IMR-90 (cell line): Measurements from ENCODE around the gene CD276. TPM values are rescaled to one million over a fixed set of nuclear protein-coding genes. Genes with fewer than 3 reads are reported as not detected.

Experiments used
- ATAC-seq: fragments of 200-7000 bp; cut with Tn5 transposase; 2 replicates; pipeline ENCODE4 v1.9.1; 2020; ENCODE audit warnings: low read depth, mild to moderate bottlenecking, moderate library complexity
- BruUV-seq: library from RNA; stranded (reverse); fragments of 400-500 nt; replicated peaks from 2 replicates; lab custom pipeline; 2021; lab: Mats Ljungman, UMichigan
- CTCF ChIA-PET: fragments of 300-600 bp; formaldehyde crosslinking; extraction: SDS; loops from one replicate; lab custom pipeline; 2021; ENCODE audit warnings: antibody characterized with exemption; lab: Yijun Ruan, JAX
- POLR2A ChIA-PET: fragments of 300-600 bp; sonication (Branson Sonifier 250); formaldehyde crosslinking; loops from one replicate; lab custom pipeline; 2022; ENCODE audit warnings: antibody characterized with exemption; ENCODE audit not compliant: unreplicated experiment; lab: Charles Lee
- DNase-seq: peaks from one replicate; pipeline ENCODE4 v3.0.0; 2013
- H2AFZ ChIP-seq: replicated peaks from 2 replicates; pipeline ENCODE3; 2013; ENCODE audit warnings: low read length, mild to moderate bottlenecking; ENCODE audit not compliant: poor library complexity
- H2AK5ac ChIP-seq: 2 replicates; pipeline ENCODE4 v1.6.1; 2013; ENCODE audit warnings: low read depth, low read length, inconsistent platforms
- H2AK9ac ChIP-seq: replicated peaks from 2 replicates; pipeline ENCODE3; 2013; ENCODE audit warnings: mild to moderate bottlenecking, low read depth, low read length, moderate library complexity; ENCODE audit not compliant: poor library complexity
- H2BK120ac ChIP-seq: 2 replicates; pipeline ENCODE4 v1.6.1; 2013; ENCODE audit warnings: low read depth, low read length, inconsistent platforms
- H2BK15ac ChIP-seq: 3 replicates; pipeline ENCODE4 v1.6.1; 2013; ENCODE audit warnings: low read depth, low read length, inconsistent platforms
- H2BK20ac ChIP-seq: 2 replicates; pipeline ENCODE4 v1.6.1; 2013; ENCODE audit warnings: low read depth, mild to moderate bottlenecking, inconsistent platforms, low read length, moderate library complexity
- H2BK5ac ChIP-seq: 2 replicates; pipeline ENCODE4 v1.6.1; 2013; ENCODE audit warnings: mild to moderate bottlenecking, low read depth, low read length, inconsistent platforms; ENCODE audit not compliant: poor library complexity, severe bottlenecking
- H3K14ac ChIP-seq: replicated peaks from 2 replicates; pipeline ENCODE4 v1.6.1; 2013; ENCODE audit warnings: low read depth, low read length, inconsistent platforms
- H3K18ac ChIP-seq: 2 replicates; pipeline ENCODE4 v1.6.1; 2013; ENCODE audit warnings: low read depth, low read length, control low read depth
- H3K23ac ChIP-seq: 2 replicates; pipeline ENCODE4 v1.6.1; 2013; ENCODE audit warnings: low read depth, low read length, inconsistent platforms
- H3K27ac ChIP-seq: 2 replicates; pipeline ENCODE4 v1.5.1; 2013; ENCODE audit warnings: mild to moderate bottlenecking, control low read depth, low read length; ENCODE audit not compliant: insufficient read depth
- H3K27me3 ChIP-seq: 2 replicates; pipeline ENCODE4 v1.6.1; 2013; ENCODE audit warnings: low read length; ENCODE audit not compliant: control insufficient read depth, insufficient read depth
- H3K36me3 ChIP-seq: 2 replicates; pipeline ENCODE4 v1.6.1; 2013; ENCODE audit warnings: low read length, mixed read lengths; ENCODE audit not compliant: control insufficient read depth, insufficient read depth
- H3K4ac ChIP-seq: 2 replicates; pipeline ENCODE4 v1.6.1; 2013; ENCODE audit warnings: low read depth, low read length, inconsistent platforms
- H3K4me1 ChIP-seq: 2 replicates; pipeline ENCODE4 v1.6.1; 2013; ENCODE audit warnings: low read length, mixed read lengths; ENCODE audit not compliant: control insufficient read depth, insufficient read depth
- H3K4me2 ChIP-seq: 2 replicates; pipeline ENCODE4 v1.6.1; 2013; ENCODE audit warnings: low read depth, mild to moderate bottlenecking, control low read depth, low read length, moderate library complexity
- H3K4me3 ChIP-seq: 2 replicates; pipeline ENCODE4 v1.5.1; 2013; ENCODE audit warnings: low read depth, mild to moderate bottlenecking, control low read depth, low read length, moderate library complexity; ENCODE audit not compliant: insufficient read depth
- H3K56ac ChIP-seq: 2 replicates; pipeline ENCODE4 v1.6.1; 2013; ENCODE audit warnings: low read length, inconsistent platforms; ENCODE audit not compliant: insufficient read depth; ENCODE audit errors: extremely low read depth
- H3K79me1 ChIP-seq, 2 experiments: 2 replicates each; pipeline ENCODE4 v1.6.1; 2013; ENCODE audit warnings: low read length in 2 of 2, inconsistent platforms in 1 of 2, low read depth in 1 of 2
- H3K9ac ChIP-seq: 2 replicates; pipeline ENCODE4 v1.6.1; 2013; ENCODE audit warnings: low read depth, low read length, control low read depth
- H3K9me1 ChIP-seq: 2 replicates; pipeline ENCODE4 v1.6.1; 2013; ENCODE audit warnings: low read length, inconsistent platforms; ENCODE audit not compliant: insufficient read depth
- H3K9me3 ChIP-seq: 2 replicates; pipeline ENCODE4 v1.6.1; 2013; ENCODE audit warnings: low read length; ENCODE audit not compliant: control insufficient read depth, insufficient read depth
- H4K20me1 ChIP-seq: 2 replicates; pipeline ENCODE4 v1.6.1; 2013; ENCODE audit warnings: low read length, inconsistent platforms; ENCODE audit not compliant: insufficient read depth
- H4K5ac ChIP-seq: 2 replicates; pipeline ENCODE4 v1.6.1; 2013; ENCODE audit warnings: mild to moderate bottlenecking, low read depth, low read length, control low read depth
- H4K8ac ChIP-seq, 2 experiments: 2 replicates each; pipeline ENCODE4 v1.6.1; 2013; ENCODE audit warnings: low read depth in 2 of 2, low read length in 2 of 2, control low read depth in 1 of 2, inconsistent platforms in 1 of 2
- H4K91ac ChIP-seq: 2 replicates; pipeline ENCODE4 v1.6.1; 2013; ENCODE audit warnings: low read depth, low read length, inconsistent platforms; ENCODE audit not compliant: insufficient read depth
- BHLHE40 ChIP-seq: fragments of 150-350 bp; IDR thresholded peaks from 2 replicates; pipeline ENCODE4 v1.6.1; 2016; ENCODE audit warnings: mild to moderate bottlenecking, low read depth, low read length
- CEBPB ChIP-seq: IDR thresholded peaks from 2 replicates; pipeline ENCODE4 v1.6.1; 2012; ENCODE audit warnings: low read depth, low read length, improper control_type of control experiment
- CHD1 ChIP-seq: IDR thresholded peaks from 2 replicates; pipeline ENCODE4 v1.6.1; 2012; ENCODE audit warnings: low read depth, low read length, improper control_type of control experiment
- FOS ChIP-seq: fragments of 150-350 bp; IDR thresholded peaks from 2 replicates; pipeline ENCODE4 v1.6.1; 2016; ENCODE audit warnings: low read depth, low read length
- MAFK ChIP-seq: IDR thresholded peaks from 2 replicates; pipeline ENCODE4 v1.6.1; 2012; ENCODE audit warnings: low read depth, low read length, improper control_type of control experiment
- MAZ ChIP-seq: IDR thresholded peaks from 2 replicates; pipeline ENCODE4 v1.6.1; 2012; ENCODE audit warnings: low read depth, mild to moderate bottlenecking, low read length, improper control_type of control experiment, moderate library complexity, borderline replicate concordance
- MXI1 ChIP-seq: IDR thresholded peaks from 2 replicates; pipeline ENCODE4 v1.6.1; 2012; ENCODE audit warnings: low read depth, mild to moderate bottlenecking, low read length, moderate library complexity, borderline replicate concordance
- NFE2L2 ChIP-seq: fragments of 150-350 bp; IDR thresholded peaks from 2 replicates; pipeline ENCODE4 v1.6.1; 2016; ENCODE audit warnings: low read depth, mild to moderate bottlenecking, low read length
- POLR2A ChIP-seq: IDR thresholded peaks from 2 replicates; pipeline ENCODE4 v1.6.1; 2012; ENCODE audit warnings: mild to moderate bottlenecking, low read depth, low read length
- RAD21 ChIP-seq: IDR thresholded peaks from 2 replicates; pipeline ENCODE4 v1.6.1; 2012; ENCODE audit warnings: low read length, improper control_type of control experiment
- RCOR1 ChIP-seq: IDR thresholded peaks from 2 replicates; pipeline ENCODE4 v1.6.1; 2012; ENCODE audit warnings: mild to moderate bottlenecking, low read length, improper control_type of control experiment; ENCODE audit not compliant: insufficient replicate concordance
- RFX5 ChIP-seq: IDR thresholded peaks from 2 replicates; pipeline ENCODE4 v1.8.0; 2012; ENCODE audit warnings: low read depth, mild to moderate bottlenecking, low read length, moderate library complexity
- SMC3 ChIP-seq: fragments of 150-350 bp; IDR thresholded peaks from 2 replicates; pipeline ENCODE4 v1.6.1; 2016; ENCODE audit warnings: low read depth, mild to moderate bottlenecking, antibody characterized with exemption, low read length, moderate library complexity
- USF2 ChIP-seq: fragments of 150-350 bp; IDR thresholded peaks from 2 replicates; pipeline ENCODE4 v1.6.1; 2017; ENCODE audit warnings: mild to moderate bottlenecking, antibody characterized with exemption, low read length, low read depth
- WGBS, 2 experiments: methylation state at CpG; one replicate each; pipeline versions ENCODE4 v1.1.5 to v1.1.7; 2013; ENCODE audit warnings: missing lambda C conversion rate in 2 of 2; ENCODE audit not compliant: insufficient read length in 1 of 2; ENCODE audit errors: extremely low coverage in 2 of 2; 5-methylcytosine and 5-hydroxymethylcytosine counted together
- dilution Hi-C: fragments of 300-500 bp; cut with HindIII; formaldehyde crosslinking; loops from one replicate; pipeline ENCODE4 v1.14.3; 2018; ENCODE audit warnings: low sequenced_read_pairs; ENCODE audit not compliant: unreplicated experiment
- in situ Hi-C: fragments of 300-500 bp; cut with MboI; formaldehyde crosslinking; loops from 3 replicates; pipeline ENCODE4 v1.14.3; 2019; ENCODE audit warnings: low sequenced_read_pairs, inconsistent platforms, mixed read lengths
- intact Hi-C: fragments of 100-400 bp; cut with micrococcal nuclease; formaldehyde crosslinking; loops from 2 replicates; pipeline ENCODE4 v1.10.0; 2022
- polyA plus RNA-seq, 3 experiments: library from polyadenylated mRNA; depleted of rRNA; stranded (reverse); fragments of >200 nt; gene quantifications; 2 replicates each; pipeline ENCODE4 v1.2.3, GENCODE V29; 2012; ENCODE audit warnings: low replicate concordance in 1 of 3
- total RNA-seq: library from RNA; depleted of rRNA; stranded (reverse); fragments of >200 nt; gene quantifications from 2 replicates; pipeline ENCODE4 v1.2.3, GENCODE V29; 2012
- TF ChIP-seq, protein P1 (sequence below): fragments of 150-350 bp; IDR thresholded peaks from 2 replicates; pipeline ENCODE4 v1.6.1; 2016; ENCODE audit warnings: low read depth, mild to moderate bottlenecking, low read length, moderate library complexity, borderline replicate concordance
- TF ChIP-seq, protein P2 (sequence below): conservative IDR thresholded peaks from 2 replicates; pipeline ENCODE4 v1.5.1; 2012; ENCODE audit warnings: mild to moderate bottlenecking, low read depth, low read length, improper control_type of control experiment

CD276 gene
- total and polyA plus RNA-seq, 2 of the 4 experiments (the other 2 are of a cell fraction) = 30.8 to 149 TPM

- Histone ChIP-seq H3K9ac (no peak overlapping the region), H2AFZ (no peak overlapping the region), H2BK15ac (no peak overlapping the region), H2AK9ac (no peak overlapping the region), H3K56ac (no peak overlapping the region), H3K36me3 (no peaks in the 10 kb centered on the region), H3K18ac (no peak overlapping the region), H4K91ac (no peak overlapping the region), H3K9me1 (peaks cover 4% of the 10 kb centered on the region; the same call in 1 of the 2 replicates), H4K8ac (no peak overlapping the region), H3K4ac (no peak overlapping the region), H4K5ac (no peak overlapping the region), H3K23ac (no peak overlapping the region), H4K20me1 (no peaks in the 10 kb centered on the region; the same call in 1 of the 2 replicates), H3K9me3 (no peaks in the 10 kb centered on the region), H2BK20ac (no peak overlapping the region), H3K4me1 (no peaks in the 10 kb centered on the region), H2AK5ac (no peak overlapping the region), H2BK5ac (no peak overlapping the region), H3K79me1 (0 out of 4 replicates have a peak, but pooled peaks cover 0 to 3% of the 10 kb centered on the region in 2 experiments), H3K27ac (no peak overlapping the region), H3K27me3 (peaks cover 23% of the 10 kb centered on the region), H3K4me2 (no peak overlapping the region), H3K14ac (no peak overlapping the region), H2BK120ac (no peak overlapping the region), H3K4me3 (no peak overlapping the region)
- no peak for ATAC-seq
- dilution Hi-C loops (no loop called here), in situ Hi-C loops (no loop called here), intact Hi-C loops (no loop called here)
- TF ChIP-seq NFE2L2 (no peak), RCOR1 (no peak), BHLHE40 (no peak), CEBPB (no peak), POLR2A (no peak), USF2 (no peak), MXI1 (no peak), SMC3 (no peak), CHD1 (no peak), FOS (no peak), MAFK (no peak), RAD21 (no peak), RFX5 (no peak), MAZ (no peak)
- TF ChIP-seq, protein P1, sequence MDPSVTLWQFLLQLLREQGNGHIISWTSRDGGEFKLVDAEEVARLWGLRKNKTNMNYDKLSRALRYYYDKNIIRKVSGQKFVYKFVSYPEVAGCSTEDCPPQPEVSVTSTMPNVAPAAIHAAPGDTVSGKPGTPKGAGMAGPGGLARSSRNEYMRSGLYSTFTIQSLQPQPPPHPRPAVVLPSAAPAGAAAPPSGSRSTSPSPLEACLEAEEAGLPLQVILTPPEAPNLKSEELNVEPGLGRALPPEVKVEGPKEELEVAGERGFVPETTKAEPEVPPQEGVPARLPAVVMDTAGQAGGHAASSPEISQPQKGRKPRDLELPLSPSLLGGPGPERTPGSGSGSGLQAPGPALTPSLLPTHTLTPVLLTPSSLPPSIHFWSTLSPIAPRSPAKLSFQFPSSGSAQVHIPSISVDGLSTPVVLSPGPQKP = no peak
- TF ChIP-seq, protein P2, sequence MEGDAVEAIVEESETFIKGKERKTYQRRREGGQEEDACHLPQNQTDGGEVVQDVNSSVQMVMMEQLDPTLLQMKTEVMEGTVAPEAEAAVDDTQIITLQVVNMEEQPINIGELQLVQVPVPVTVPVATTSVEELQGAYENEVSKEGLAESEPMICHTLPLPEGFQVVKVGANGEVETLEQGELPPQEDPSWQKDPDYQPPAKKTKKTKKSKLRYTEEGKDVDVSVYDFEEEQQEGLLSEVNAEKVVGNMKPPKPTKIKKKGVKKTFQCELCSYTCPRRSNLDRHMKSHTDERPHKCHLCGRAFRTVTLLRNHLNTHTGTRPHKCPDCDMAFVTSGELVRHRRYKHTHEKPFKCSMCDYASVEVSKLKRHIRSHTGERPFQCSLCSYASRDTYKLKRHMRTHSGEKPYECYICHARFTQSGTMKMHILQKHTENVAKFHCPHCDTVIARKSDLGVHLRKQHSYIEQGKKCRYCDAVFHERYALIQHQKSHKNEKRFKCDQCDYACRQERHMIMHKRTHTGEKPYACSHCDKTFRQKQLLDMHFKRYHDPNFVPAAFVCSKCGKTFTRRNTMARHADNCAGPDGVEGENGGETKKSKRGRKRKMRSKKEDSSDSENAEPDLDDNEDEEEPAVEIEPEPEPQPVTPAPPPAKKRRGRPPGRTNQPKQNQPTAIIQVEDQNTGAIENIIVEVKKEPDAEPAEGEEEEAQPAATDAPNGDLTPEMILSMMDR = no peak
- ChIA-PET CTCF (interaction anchor here (1.2 kb wide), 1 partner anchor 47 kb away, joined by 4 read pairs; no protein-coding TSS in a partner anchor), POLR2A (no interaction called here)
- no TSS peak for BruUV-seq
- no peak for DNase-seq
- WGBS, 2 experiments = 78% methylated on average over 3 of the region's 3 CpGs; no CpG with 5 or more reads in 1 of the 2 experiments
These were observed 5.7 kb upstream of the CD276 start for GRCh38 chr15:73678498-73678897.
